HCT116 (cell line): ENCODE data around the gene VAMP8.

ENCODE experiments used
- CEBPB ChIP-seq: IDR thresholded peaks from 2 replicates; pipeline ENCODE4 v1.6.1; 2012; ENCODE audit warnings: low read depth
- FOSL1 ChIP-seq: IDR thresholded peaks from 2 replicates; pipeline ENCODE4 v1.6.1; 2012; ENCODE audit warnings: low read depth
- JUND ChIP-seq: IDR thresholded peaks from 2 replicates; pipeline ENCODE4 v1.6.1; 2012
- POLR2A ChIP-seq: IDR thresholded peaks from 2 replicates; pipeline ENCODE4 v1.7.0; 2011; ENCODE audit warnings: borderline replicate concordance; ENCODE audit not compliant: insufficient read depth, insufficient read length; ENCODE audit errors: extremely low read depth
- POLR2AphosphoS5 ChIP-seq: IDR thresholded peaks from 2 replicates; pipeline ENCODE4 v1.6.1; 2011; ENCODE audit warnings: mild to moderate bottlenecking, low read depth, low read length, moderate library complexity
- SP1 ChIP-seq: IDR thresholded peaks from 2 replicates; pipeline ENCODE4 v1.6.1; 2012; ENCODE audit warnings: low read depth
- YY1 ChIP-seq: IDR thresholded peaks from 2 replicates; pipeline ENCODE4 v1.6.1; 2011; ENCODE audit warnings: low read length, low read depth, moderate library complexity, mild to moderate bottlenecking; ENCODE audit not compliant: insufficient replicate concordance; ENCODE audit errors: extremely low read depth
- TF ChIP-seq, protein P1 (sequence below): IDR thresholded peaks from 2 replicates; pipeline ENCODE4 v1.6.1; 2012
- TF ChIP-seq, protein P2 (sequence below), 3 experiments: fragments of 200-600 bp in 1 of 3; sonication (generic) in 1 of 3; IDR thresholded peaks in 2 of 3; conservative IDR thresholded peaks in 1 of 3; 2 replicates each; pipeline ENCODE4 v1.5.1; 2012 to 2017; ENCODE audit warnings: low read depth in 2 of 3, low read length in 2 of 3, antibody characterized with exemption in 1 of 3, borderline replicate concordance in 1 of 3, control low read depth in 1 of 3, mild to moderate bottlenecking in 1 of 3, mixed read lengths in 1 of 3, mixed run types in 1 of 3, moderate library complexity in 1 of 3; ENCODE audit not compliant: insufficient read depth in 1 of 3

DNA sequence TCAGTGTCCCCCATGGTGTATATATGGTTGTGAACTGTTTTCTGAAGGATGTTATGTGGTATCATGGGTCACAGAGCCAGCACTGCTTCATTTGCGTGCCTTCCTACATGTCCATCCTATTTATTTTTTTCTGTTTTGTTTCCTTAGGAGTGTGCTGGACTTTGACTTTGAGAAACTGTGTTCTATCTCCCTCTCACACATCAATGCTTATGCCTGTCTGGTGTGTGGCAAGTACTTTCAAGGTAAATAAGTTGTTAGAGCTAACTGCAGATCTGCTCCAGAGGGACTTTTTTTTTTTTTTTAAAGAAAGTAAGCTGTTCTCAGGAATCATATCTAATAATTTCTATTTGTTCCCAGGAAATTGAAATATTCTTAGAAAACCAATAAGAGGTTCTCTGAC, 44.0 kb downstream of the VAMP8 start:
- TF ChIP-seq, protein P1, sequence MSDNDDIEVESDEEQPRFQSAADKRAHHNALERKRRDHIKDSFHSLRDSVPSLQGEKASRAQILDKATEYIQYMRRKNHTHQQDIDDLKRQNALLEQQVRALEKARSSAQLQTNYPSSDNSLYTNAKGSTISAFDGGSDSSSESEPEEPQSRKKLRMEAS, result no peak
- TF ChIP-seq, protein P2, sequence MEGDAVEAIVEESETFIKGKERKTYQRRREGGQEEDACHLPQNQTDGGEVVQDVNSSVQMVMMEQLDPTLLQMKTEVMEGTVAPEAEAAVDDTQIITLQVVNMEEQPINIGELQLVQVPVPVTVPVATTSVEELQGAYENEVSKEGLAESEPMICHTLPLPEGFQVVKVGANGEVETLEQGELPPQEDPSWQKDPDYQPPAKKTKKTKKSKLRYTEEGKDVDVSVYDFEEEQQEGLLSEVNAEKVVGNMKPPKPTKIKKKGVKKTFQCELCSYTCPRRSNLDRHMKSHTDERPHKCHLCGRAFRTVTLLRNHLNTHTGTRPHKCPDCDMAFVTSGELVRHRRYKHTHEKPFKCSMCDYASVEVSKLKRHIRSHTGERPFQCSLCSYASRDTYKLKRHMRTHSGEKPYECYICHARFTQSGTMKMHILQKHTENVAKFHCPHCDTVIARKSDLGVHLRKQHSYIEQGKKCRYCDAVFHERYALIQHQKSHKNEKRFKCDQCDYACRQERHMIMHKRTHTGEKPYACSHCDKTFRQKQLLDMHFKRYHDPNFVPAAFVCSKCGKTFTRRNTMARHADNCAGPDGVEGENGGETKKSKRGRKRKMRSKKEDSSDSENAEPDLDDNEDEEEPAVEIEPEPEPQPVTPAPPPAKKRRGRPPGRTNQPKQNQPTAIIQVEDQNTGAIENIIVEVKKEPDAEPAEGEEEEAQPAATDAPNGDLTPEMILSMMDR (IDR thresholded peaks at IDR 0.05 in 2 of 3, conservative IDR thresholded peaks at IDR 0.05 in 1 of 3; ENCODE audit: borderline replicate concordance in 1 of 3, insufficient read depth in 1 of 3, low read depth in 2 of 3, low read length in 2 of 3), result no peak
- no peak for TF ChIP-seq JUND
- no peak for TF ChIP-seq SP1
- TF ChIP-seq POLR2A, result no peak
- no peak for TF ChIP-seq CEBPB
- no peak for TF ChIP-seq POLR2AphosphoS5
- TF ChIP-seq FOSL1, result no peak
- no peak for TF ChIP-seq YY1
